GM19238 (cell line): Measurements from ENCODE around the gene VPS26C.
A peak's percentile ranks its signal among the peaks of the same experiment; 100 is the strongest.

Experiments used
- DNase-seq: peaks from one replicate; pipeline ENCODE4 v3.0.0; 2011; ENCODE audit warnings: low spot score; ENCODE audit not compliant: insufficient read length

Gene VPS26C

DNA sequence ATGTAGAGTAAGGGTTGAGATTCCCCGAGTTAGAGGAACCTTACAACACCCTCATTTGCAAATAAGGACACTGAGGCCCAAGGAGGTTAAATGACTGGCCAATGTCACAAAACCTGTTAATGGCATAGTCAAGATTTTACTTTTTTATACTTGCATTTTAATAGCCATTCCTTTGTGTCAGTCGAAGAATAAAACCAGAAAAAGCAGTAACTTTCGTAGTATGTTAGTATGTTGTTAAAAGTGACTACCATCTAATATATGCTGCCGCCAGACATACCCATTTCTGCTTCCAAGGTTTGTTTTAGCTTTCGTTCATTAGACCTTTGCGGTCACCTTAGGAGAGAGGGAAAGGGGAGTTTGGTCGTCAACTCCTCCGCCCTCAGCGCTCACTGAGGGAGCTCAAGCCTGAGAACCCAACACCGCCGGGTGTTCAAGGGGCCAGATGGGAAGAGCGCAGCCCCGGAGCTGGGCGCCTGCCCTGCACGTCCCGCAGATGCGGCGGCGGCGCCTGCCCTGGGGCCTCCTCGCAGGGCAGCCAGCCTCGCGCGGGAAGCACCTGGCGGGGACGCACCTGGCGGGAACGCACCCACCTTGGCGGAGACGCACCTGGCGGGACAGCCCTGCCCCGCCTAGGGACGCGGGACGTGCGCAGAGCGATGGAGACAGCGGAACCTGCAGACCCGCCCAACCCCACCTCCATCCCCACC, 466 bp downstream of the VPS26C start:
- DNase-seq = peak; percentile 12

DNA sequence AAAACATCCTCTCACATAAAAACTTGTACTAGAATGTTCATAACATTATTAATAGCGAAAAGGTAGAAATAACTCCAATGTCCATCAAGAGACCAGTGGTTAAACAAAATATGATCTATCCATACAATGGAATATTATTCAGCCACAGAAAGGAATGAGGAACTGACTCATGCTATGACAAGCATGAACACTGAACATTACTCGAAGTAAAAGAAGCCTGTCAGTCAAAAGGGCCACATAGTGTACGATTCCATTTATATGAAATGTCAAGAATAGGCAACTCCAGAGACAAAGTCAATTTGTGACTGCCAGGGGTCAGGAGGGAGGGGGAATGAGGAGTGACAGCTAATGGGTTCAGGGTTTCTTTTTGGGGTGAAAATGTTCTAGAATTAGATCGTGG, 2.3 kb downstream of the VPS26C start:
- no peak for DNase-seq

DNA sequence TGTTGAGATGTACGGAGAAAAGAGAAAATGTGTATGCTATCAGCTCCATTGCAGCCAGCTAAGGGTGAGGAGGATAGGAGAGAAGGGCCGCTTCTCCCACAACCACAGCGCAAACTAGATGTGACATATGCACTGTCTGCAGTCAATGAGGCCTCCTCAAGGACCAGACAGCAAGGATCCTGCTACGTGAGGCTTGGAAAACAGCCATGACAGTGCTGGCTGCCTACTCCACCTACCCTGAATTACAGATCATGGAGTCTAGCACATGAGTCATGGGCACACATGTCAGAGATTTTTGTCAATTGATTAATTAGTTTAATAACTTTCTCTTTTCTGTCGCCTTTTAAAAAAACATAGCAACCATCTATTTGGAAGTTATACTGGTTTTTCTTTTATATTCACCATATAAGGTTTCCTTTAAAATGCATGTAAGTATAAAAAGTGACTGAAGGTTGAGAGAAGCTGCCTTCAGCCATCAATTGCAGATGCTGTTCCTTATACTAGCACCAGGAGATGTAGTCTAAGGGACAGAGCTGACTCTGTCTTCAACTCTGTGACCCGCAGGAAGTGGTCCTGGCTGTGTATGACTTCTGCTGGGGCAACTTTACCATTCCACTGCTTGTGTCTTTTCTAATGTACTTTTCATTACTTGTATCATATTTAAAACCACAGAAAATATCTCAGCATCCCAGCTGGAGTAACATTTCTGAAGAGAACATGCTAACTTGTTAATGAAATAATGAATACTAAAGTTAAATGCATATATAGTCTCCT, 3.1 kb downstream of the VPS26C start:
- DNase-seq = no peak

DNA sequence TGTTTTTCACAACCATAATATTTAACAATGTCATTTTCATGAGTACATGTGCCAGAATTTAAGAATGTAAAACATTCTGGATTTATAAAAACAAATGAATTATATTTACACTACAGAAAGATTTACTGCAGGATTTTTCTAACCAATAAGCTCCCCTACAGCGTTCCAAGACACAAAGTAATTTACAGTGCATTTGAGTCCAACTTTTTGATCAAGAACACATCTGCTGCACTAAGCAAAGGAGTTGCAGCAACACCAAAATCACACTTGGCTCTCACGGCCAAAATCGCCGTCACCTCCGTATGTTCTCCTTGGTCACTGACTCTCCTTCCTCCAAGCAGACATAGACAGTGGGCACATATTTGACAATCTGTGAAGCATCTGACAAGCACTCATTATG, 7.7 kb downstream of the VPS26C start:
- no peak for DNase-seq

DNA sequence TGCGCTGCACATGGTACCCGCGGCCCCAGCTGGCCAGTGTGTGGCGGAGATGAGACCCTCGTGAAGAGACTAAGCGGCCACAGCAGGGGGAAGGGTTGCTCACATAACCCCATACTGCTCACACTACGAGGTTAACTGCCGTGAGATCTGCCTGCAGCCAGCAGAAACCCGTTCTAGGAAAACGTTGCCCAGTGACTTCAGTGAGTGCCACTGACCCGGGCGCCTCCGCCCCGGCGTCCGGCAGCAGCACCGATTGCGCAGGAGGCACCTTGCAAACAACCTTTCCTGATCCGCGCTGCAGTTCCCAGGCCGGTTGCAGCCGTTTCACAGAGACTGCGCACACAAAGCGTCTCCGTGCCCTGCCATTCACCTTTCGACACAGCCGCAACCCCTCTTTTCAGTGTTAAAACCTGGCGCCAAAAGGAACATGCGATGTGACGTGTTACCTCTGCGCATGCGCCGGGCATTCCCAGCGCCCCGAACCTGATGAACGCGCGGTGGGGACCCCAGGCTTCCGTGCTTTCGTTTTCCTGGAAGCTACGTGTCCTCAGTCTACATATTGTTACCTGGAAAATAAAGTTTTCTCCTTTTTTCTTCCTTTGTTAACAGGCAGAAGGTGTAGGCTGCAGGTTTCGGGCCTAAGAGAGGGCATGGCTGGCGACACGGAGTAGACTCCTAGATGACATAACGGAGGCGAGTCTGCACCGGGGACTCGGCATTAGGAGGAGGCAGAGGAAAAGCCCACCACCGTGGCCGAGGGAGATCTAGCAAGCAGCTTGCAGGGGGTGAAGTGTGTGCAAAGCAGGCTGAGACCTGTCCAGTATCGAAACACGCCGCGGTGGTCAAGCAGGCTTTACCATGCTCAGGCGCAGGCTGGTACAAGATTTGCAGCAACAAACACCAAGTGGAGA, 8.9 kb downstream of the VPS26C start:
- peak; percentile 42 for DNase-seq

DNA sequence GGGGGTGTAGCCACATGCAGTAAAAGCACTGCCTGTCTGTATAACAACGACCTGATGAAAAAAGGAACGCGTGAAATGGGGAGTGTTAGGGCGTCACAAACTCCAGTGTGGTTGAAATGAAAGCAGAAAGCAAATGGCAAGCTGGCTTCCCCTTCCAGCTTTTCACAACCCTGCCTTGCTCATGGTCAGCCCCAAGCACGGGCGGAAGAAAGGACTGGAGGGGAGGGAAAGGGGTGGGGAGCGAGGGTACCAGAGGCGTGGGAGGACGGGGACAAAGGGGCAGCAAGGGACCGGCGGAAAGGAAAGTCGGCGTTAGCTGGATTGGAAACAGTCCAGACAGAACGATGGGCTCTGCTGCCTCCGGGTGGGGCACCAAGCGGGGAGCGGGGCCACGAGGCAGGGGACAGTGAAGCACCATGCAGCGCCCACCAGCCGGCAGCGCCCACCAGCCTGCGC, 9.6 kb downstream of the VPS26C start:
- peak; percentile 7 for DNase-seq

DNA sequence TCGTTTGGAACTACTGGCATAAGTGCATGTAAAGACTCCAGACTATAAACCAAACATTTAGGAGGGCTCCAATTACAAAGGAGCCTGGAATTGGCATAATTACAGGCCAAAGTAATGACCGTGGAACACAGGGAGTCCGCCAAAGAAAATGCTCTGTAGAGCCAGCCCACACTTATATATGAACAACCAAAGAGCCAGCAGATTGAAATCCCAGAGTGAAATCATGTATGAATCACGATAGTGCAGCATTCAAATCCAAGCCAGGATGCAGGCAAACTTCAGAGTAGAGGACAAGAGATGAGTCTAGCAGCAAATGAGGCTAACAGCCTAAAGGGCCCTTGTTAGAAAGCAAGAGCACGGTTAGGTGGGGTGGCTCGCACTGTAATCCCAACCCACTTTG, 13.1 kb downstream of the VPS26C start:
- no peak for DNase-seq

DNA sequence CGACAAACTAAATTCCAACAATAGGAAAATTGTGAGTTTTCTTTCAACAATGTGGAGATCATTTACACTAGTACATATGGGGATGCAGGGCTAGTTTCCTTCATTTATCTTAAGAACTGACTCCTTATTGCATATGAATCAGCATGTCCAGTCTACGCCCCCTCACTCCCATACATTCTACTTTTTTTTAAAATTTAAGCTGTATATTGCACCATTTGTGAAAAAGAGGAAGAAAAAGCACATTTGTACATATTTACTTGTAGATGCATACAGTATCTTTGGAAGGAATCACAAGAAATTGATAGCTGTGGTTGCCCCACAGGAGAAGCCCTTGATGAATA, 15.9 kb downstream of the VPS26C start:
- no peak for DNase-seq

DNA sequence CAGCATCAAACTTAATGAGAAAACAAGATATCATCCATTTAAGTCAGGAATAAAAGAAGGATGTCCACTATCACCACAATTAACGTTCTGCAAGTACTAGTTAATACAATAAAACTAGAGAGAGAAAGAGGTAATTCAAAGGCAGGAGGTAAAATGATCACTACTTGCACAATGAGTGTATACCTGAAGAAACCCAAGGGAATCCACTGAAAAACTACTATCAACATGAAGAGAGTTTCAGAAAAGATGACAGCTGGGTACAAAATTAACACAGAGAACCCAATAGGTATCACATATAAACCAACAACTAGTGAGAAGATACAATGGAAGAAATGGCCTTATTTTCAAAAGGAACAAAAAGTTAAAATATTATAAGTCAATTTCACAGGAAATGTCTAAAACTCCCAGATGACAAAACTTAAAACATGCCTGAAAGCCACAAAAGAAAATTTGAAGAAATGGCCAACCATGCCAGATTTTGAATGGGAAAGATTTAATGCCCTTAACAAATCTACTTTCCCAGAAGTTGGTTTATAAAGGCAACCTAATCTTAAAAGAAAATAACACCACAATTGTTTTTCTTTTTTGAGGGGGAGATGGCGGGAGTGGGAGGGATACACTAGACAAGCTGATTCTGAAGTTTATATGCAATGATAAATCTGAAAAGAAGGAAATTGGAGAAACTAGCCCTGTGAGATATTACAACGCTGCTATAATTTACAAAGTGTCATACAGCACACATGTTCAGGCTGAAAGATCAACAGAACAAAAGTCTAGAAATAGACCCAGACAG, 17.8 kb downstream of the VPS26C start:
- no peak for DNase-seq

DNA sequence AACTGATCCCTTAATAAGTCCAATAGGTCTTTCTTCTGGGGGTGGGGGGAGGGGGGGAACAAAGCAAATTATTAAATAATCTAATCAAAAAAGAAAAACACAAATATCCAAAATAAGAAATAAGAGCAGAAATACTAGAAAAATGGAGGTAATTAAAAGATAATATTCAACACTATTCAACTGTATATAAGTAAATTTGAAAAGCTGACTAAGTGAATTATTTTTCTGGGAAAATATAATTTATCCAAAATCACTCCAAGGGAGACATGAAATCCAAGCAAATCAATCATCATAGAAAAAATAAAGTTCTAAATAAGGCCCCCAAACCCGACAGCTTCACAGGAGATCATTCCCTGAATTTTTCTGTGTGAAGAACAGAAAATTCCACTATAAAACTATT, 18.8 kb downstream of the VPS26C start:
- DNase-seq = no peak

DNA sequence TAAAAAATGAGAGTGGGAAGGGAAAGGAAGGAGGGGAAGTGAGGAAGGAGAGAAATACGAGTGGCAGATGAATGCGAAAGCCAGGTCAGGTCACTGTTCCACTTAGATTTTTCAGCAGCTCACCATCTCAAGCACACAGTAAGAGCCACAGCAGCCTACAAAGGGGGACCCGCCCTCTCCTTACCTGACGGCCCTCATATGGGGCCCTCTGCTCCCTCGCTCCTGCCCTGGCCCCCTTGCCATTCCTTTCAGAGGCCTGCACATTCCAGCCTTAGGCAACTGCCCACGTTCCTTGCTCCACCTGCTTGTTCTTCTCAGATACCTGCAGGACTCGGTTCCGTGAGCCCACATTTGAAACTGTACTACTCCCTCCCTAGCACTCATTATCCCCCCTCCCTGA, 22.0 kb downstream of the VPS26C start:
- no peak for DNase-seq

DNA sequence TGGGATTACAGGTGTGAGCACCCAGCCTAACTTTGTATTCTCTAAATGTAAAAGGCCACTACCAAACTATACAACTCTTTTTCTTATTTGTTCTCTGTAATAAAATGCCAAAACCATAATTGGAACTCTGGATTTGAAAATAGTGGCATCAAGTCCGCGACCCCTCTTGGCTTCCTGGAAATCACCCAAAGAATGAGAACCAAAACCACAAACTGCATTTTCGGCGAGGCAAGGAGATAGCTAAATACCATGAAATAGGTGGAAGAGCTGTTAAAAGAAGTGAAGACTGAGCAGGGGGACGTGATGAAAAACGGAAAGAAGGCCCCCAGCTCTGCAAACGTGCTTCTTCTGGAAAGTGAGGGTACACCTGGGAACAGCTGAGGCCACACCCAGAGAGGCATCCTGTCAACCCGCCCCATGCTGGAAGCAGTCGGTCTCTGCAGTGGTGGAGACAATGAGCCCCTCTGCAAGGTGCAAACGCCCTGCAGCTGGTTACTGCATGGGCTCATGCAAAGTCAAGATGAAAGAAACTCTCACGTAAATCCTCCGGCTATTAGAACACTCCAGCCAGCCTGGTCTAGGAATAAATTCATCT, 22.5 kb downstream of the VPS26C start:
- no peak for DNase-seq

DNA sequence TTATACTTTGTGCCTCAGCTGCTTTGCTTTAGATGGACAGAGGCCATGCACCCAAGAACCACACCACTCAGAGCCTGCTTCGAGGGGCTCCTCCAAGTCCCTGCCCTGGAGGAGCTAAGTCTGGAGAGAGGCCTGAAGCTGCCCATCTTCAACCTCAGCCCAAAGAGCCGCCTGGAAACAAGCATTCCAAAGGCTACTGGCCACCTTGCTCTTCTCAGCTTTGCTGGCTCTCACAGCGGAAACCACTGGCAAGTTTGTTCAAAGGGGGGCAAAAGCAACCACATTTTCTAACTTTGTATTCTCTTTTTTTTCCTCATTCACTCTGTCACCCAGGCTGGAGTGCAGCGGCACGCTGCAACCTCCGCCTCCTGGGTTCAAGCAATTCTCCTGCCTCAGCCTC, 23.2 kb downstream of the VPS26C start:
- DNase-seq = no peak

DNA sequence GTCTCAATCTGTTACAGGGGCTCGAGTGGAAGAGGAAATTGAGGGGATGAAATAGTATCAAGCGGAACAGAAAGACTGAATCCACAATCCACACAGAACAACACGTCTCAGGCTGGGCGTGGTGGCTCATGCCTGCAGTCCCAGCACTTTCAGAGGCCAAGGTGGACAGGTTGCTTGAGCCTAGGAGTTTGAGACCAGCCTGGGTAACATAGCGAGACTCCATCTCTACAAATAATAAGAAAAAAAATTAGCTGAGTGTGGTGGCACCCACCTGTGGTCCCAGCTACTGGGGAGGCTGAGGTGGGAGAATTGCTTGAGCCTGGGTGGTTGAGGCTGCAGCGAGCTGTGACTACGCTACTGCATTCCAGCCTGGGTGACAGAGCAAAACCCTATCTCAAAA, 25.7 kb downstream of the VPS26C start:
- DNase-seq = no peak

DNA sequence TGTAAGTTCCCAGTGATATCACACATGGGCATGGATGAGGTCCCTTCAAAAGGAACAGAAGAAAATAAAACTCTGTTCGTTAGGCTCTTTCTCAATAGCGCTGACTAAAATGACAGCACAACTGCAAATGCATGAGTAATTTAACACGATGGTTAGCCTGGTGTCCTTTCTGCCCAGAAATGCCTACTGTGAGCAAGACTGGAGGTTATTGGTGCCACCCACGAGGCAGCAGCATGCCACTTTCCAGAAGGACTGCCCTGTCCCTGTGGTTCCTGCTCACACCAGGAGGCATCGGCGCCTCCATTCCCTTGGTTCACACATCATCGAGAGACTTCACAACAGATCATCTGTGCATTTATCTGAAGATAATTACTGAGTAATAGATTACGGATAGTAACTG, 26.2 kb downstream of the VPS26C start:
- no peak for DNase-seq

DNA sequence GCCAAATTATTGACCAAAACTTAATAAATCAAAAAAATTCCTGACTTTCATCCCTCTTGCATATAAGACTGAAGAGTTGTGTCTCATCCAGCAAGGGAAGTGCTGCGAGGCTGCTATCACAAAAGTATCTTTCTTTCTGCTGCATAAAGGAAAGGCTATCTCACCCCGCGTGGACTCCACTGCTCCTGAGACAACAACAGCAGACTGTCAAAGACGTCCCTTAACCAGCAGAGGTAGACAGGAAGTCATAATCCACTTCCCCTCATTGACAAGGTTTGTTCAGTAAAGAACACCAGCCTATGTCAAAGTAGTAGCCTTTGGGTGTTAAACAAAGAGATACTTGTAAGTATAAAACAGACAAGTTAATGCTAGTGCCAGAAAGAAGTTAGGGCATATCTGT, 29.4 kb downstream of the VPS26C start:
- no peak for DNase-seq

DNA sequence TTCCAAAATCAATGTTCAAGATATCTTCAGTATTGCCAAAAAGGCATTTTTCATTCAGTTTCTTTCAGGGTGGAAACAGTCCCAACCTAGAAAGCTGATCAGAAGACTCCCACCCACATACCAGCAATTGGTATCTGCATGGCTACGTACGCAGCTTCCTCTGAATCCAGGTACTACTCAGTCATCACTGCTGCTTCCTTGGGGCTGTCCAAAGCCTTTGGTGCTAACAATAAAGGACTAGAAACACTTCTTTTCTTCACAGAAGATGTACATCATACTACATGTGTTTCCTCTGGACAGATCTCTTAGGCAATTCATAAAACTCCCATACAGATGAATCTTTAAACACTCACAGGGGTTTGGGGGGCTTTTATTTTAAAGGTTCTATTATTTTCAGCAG, 29.8 kb downstream of the VPS26C start:
- no peak for DNase-seq

DNA sequence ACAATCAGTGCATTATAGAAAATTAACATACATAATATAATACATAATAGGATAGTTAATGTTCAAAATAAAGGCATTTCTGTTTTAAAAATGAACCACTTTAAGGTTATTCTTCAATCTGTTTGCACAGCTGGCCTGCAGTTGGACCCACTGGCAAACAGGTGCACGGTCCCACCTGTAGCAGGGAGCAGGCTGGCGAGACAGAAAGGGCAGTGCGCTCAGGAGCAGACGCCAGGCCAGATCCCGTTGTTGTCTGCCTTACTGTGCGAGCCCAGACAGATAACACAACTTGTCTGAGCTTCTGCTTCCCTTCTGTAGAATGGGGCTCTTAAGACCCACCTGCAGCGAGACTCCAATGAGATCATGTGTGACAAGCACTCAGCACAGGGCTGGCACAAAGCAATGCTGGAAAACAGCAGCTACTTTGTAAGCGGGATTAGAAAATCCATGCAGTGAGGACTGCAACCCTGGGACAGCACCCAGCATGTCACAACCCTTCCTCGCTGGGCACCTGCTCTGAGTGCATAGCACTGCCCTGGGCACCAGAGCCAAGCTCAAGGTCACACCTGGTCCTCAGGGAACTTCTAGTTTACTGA, 33.5 kb downstream of the VPS26C start:
- DNase-seq = no peak

DNA sequence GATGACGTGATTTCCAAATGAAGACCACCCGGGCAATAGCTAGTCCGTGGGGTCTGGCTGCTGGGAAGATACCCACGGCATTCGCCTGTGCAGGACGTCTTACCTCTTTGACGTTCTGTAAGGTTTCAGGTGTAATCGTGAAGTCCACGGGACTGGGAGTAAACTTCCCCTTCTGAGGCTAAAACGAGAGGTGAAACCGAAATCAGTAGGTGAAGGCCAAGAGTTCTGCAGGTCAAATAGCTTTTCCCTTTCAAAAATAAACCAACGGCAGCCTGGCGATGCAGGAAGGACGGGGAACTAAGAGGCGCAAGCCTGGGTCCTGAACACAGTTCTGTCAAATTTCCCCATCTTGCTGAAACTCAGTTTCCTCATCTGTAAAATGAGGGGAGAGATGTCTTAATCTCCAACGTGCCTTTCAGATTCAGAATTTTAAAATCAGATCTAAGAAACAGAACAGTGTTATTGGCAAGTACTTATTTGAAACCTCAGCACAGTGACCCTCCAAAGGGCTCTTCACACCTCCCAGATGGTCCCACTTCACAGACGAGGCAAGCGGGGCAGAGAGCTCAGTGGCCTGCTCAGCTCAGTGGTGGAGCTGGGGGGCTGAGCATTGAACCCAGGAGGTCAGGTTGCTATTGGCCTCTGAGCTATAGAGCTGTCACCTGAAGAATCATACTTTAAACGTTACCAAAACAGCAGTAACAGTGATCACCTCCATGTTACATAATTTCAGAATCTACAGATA, 34.7 kb downstream of the VPS26C start:
- DNase-seq = no peak

DNA sequence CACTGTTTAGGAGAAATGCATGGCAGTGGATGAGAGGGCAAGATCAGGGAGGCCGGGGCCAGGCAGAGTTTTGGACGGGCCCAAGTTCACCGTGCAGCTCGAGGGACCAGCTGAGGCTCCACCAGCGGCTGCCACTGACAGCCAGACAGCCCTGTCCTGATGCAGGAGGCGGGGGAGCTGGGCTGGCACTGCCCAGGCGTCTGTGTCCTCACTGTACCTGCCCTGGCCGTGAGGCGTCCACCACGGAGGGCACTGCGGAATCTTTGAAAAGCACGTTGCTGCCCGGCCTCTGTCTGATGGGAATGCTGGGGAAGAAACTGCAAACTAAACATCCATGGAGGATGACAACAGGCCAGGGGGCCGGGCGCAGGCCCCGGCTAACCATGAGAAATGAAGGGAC, 35.5 kb downstream of the VPS26C start:
- DNase-seq = no peak
